HEK293 (cell line): Measurements from ENCODE around the gene CPT1A.

Source experiments
- CTCF ChIA-PET: fragments of 350-600 bp; formaldehyde crosslinking; extraction: SDS; loops from one replicate; lab custom pipeline; 2021; ENCODE audit warnings: antibody characterized with exemption; lab: Yijun Ruan, JAX
- POLR2A ChIA-PET: fragments of 300-600 bp; formaldehyde crosslinking; extraction: SDS; loops from one replicate; lab custom pipeline; 2020; ENCODE audit warnings: antibody characterized with exemption, inconsistent platforms; lab: Yijun Ruan, JAX
- H3K27ac ChIP-seq: fragments of 200-500 bp; sonication (Bioruptor generic); 2 replicates; pipeline ENCODE4 v1.5.1; 2014; ENCODE audit warnings: low read depth, low read length, control low read depth, inconsistent platforms; ENCODE audit errors: extremely low read depth
- H3K36me3 ChIP-seq, 2 experiments: fragments of 200-500 bp in 1 of 2; sonication (Bioruptor generic) in 1 of 2; 1 replicate in 1 of 2; 2 replicates in 1 of 2; pipeline ENCODE4 v1.5.1; 2014 to 2017; ENCODE audit warnings: inconsistent platforms in 2 of 2, low read length in 2 of 2; ENCODE audit not compliant: control insufficient read depth in 2 of 2, insufficient read depth in 1 of 2
- H3K4me1 ChIP-seq: fragments of 200-500 bp; sonication (Bioruptor generic); 2 replicates; pipeline ENCODE4 v1.5.1; 2014; ENCODE audit warnings: mild to moderate bottlenecking, low read length, inconsistent platforms; ENCODE audit not compliant: control insufficient read depth, insufficient read depth
- H3K4me3 ChIP-seq: 2 replicates; pipeline ENCODE4 v1.5.1; 2011; ENCODE audit warnings: low read depth, mild to moderate bottlenecking, control low read depth, low read length, moderate library complexity
- H3K9me3 ChIP-seq: fragments of 200-500 bp; sonication (Bioruptor generic); 2 replicates; pipeline ENCODE4 v1.5.1; 2014; ENCODE audit warnings: low read depth, low read length, inconsistent platforms; ENCODE audit not compliant: control insufficient read depth, insufficient read depth
- KLF16 ChIP-seq: fragments of 450-650 bp; formaldehyde crosslinking; IDR thresholded peaks from 2 replicates; pipeline ENCODE4 v1.5.1; 2017; ENCODE audit warnings: missing biosample characterization, missing genetic modification characterization
- MZF1 ChIP-seq: fragments of 450-650 bp; formaldehyde crosslinking; IDR thresholded peaks from 2 replicates; pipeline ENCODE4 v1.5.1; 2017; ENCODE audit warnings: missing biosample characterization, missing genetic modification characterization, borderline replicate concordance
- SP7 ChIP-seq: fragments of 450-650 bp; formaldehyde crosslinking; IDR thresholded peaks from 2 replicates; pipeline ENCODE4 v1.5.1; 2016; ENCODE audit warnings: missing biosample characterization, missing genetic modification characterization
- ZFP3 ChIP-seq: fragments of 450-650 bp; formaldehyde crosslinking; IDR thresholded peaks from 2 replicates; pipeline ENCODE4 v1.5.1; 2016; ENCODE audit warnings: low read depth, missing biosample characterization, missing genetic modification characterization
- ZFP41 ChIP-seq: fragments of 450-650 bp; formaldehyde crosslinking; IDR thresholded peaks from 2 replicates; pipeline ENCODE4 v1.5.1; 2016; ENCODE audit warnings: missing biosample characterization, missing genetic modification characterization, borderline replicate concordance
- ZNF155 ChIP-seq: fragments of 450-650 bp; formaldehyde crosslinking; IDR thresholded peaks from 2 replicates; pipeline ENCODE4 v1.5.1; 2016; ENCODE audit warnings: missing biosample characterization, missing genetic modification characterization
- ZNF211 ChIP-seq: fragments of 450-650 bp; formaldehyde crosslinking; IDR thresholded peaks from 2 replicates; pipeline ENCODE4 v1.5.1; 2016; ENCODE audit warnings: low read depth, missing biosample characterization, missing genetic modification characterization
- ZNF214 ChIP-seq: fragments of 450-650 bp; formaldehyde crosslinking; IDR thresholded peaks from 2 replicates; pipeline ENCODE4 v1.5.1; 2017; ENCODE audit warnings: missing biosample characterization, mild to moderate bottlenecking, missing genetic modification characterization, borderline replicate concordance
- ZNF221 ChIP-seq: fragments of 450-650 bp; formaldehyde crosslinking; IDR thresholded peaks from 2 replicates; pipeline ENCODE4 v1.5.1; 2017; ENCODE audit warnings: missing biosample characterization, missing genetic modification characterization, borderline replicate concordance
- ZNF292 ChIP-seq: fragments of 450-650 bp; formaldehyde crosslinking; IDR thresholded peaks from 2 replicates; pipeline ENCODE4 v1.5.1; 2016; ENCODE audit warnings: low read depth, missing biosample characterization, missing genetic modification characterization, borderline replicate concordance
- ZNF423 ChIP-seq: fragments of 450-650 bp; formaldehyde crosslinking; IDR thresholded peaks from 2 replicates; pipeline ENCODE4 v1.5.1; 2016; ENCODE audit warnings: missing biosample characterization, missing genetic modification characterization
- ZNF596 ChIP-seq: fragments of 450-650 bp; IDR thresholded peaks from 2 replicates; pipeline ENCODE4 v1.5.0; 2018; ENCODE audit warnings: missing biosample characterization, mild to moderate bottlenecking, missing genetic modification characterization, moderate library complexity
- TF ChIP-seq, protein P1 (sequence below): fragments of 450-650 bp; formaldehyde crosslinking; IDR thresholded peaks from 2 replicates; pipeline ENCODE4 v1.5.1; 2016; ENCODE audit warnings: missing biosample characterization, missing genetic modification characterization
- TF ChIP-seq, protein P2 (sequence below): fragments of 450-650 bp; formaldehyde crosslinking; IDR thresholded peaks from 2 replicates; pipeline ENCODE4 v1.5.1; 2017; ENCODE audit warnings: missing biosample characterization, missing genetic modification characterization
- TF ChIP-seq, protein P3 (sequence below): fragments of 450-650 bp; formaldehyde crosslinking; IDR thresholded peaks from 2 replicates; pipeline ENCODE4 v1.5.1; 2017; ENCODE audit warnings: missing biosample characterization, missing genetic modification characterization
- TF ChIP-seq, protein P4 (sequence below): fragments of 450-650 bp; formaldehyde crosslinking; IDR thresholded peaks from 2 replicates; pipeline ENCODE4 v1.5.1; 2016; ENCODE audit warnings: missing biosample characterization, missing genetic modification characterization
- TF ChIP-seq, protein P5 (sequence below): fragments of 450-650 bp; IDR thresholded peaks from 2 replicates; pipeline ENCODE4 v1.5.1; 2018; ENCODE audit warnings: missing biosample characterization, mild to moderate bottlenecking, missing genetic modification characterization
- TF ChIP-seq, protein P6 (sequence below): fragments of 450-650 bp; formaldehyde crosslinking; IDR thresholded peaks from 2 replicates; pipeline ENCODE4 v1.5.1; 2016; ENCODE audit warnings: missing biosample characterization, missing genetic modification characterization

CPT1A gene

DNA sequence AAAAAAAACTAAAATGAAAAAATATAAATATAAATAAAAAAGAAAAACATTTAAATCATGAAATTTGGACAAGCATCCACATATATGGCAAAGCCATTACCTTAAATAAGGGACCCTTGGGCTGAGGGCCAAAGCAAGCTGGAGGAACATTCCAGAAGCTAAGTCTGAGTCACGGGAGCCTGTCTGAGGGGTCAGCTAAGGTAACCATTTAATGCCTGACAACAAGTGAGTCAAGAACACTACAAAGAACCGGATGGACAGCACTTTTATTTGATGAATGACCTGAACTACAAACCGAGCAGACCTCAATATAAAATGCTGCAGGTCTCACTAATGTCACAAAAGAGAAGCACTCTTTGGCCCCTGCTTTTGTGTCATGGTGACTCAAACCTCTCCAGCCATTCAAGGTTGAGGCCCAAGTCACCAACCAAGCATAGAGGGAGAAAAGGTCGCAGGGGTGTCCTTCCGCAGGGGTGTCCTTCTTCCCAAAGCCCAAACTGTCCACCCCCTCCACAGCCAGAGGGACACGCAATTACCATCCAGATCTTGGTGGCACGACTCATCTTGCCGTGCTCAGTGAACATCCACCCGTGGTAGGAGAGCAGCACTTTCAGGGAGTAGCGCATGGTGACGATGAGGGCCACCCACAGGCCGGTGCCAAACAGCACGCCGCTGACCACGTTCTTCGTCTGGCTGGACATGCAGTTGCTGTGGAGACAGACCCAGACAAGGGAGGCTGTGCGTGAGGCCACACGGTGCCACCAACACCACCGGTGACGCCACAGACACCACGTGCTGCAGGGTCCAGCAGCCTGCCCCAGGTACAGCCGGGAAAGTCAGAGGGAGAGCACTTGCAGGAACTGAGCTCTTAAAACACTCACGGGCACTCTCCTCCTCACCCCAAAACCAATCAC lies 34.5 kb downstream of the CPT1A start:
- no peaks in the 10 kb centered on the region for H3K9me3 ChIP-seq
- H3K4me1 ChIP-seq: no peaks in the 10 kb centered on the region
- TF ChIP-seq, protein P1, sequence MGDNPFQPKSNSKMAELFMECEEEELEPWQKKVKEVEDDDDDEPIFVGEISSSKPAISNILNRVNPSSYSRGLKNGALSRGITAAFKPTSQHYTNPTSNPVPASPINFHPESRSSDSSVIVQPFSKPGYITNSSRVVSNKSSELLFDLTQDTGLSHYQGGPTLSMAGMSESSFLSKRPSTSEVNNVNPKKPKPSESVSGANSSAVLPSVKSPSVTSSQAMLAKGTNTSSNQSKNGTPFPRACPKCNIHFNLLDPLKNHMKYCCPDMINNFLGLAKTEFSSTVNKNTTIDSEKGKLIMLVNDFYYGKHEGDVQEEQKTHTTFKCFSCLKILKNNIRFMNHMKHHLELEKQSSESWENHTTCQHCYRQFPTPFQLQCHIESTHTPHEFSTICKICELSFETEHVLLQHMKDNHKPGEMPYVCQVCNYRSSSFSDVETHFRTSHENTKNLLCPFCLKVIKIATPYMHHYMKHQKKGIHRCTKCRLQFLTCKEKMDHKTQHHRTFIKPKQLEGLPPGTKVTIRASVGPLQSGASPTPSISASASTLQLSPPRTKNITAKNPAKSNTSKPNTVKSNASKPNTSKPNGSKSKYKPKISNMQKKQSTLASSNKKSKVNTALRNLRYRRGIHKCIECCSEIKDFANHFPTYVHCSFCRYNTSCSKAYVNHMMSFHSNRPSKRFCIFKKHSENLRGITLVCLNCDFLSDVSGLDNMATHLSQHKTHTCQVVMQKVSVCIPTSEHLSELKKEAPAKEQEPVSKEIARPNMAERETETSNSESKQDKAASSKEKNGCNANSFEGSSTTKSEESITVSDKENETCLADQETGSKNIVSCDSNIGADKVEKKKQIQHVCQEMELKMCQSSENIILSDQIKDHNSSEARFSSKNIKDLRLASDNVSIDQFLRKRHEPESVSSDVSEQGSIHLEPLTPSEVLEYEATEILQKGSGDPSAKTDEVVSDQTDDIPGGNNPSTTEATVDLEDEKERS (tag by site-specific recombination): no peak
- TF ChIP-seq SP7 (tag by site-specific recombination): no peak
- TF ChIP-seq ZNF211 (tag by site-specific recombination): no peak
- TF ChIP-seq, protein P2, sequence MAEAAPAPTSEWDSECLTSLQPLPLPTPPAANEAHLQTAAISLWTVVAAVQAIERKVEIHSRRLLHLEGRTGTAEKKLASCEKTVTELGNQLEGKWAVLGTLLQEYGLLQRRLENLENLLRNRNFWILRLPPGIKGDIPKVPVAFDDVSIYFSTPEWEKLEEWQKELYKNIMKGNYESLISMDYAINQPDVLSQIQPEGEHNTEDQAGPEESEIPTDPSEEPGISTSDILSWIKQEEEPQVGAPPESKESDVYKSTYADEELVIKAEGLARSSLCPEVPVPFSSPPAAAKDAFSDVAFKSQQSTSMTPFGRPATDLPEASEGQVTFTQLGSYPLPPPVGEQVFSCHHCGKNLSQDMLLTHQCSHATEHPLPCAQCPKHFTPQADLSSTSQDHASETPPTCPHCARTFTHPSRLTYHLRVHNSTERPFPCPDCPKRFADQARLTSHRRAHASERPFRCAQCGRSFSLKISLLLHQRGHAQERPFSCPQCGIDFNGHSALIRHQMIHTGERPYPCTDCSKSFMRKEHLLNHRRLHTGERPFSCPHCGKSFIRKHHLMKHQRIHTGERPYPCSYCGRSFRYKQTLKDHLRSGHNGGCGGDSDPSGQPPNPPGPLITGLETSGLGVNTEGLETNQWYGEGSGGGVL (tag by site-specific recombination): no peak
- no peak for TF ChIP-seq MZF1 (tag by site-specific recombination)
- no peak for TF ChIP-seq ZNF292 (tag by site-specific recombination)
- TF ChIP-seq, protein P3, sequence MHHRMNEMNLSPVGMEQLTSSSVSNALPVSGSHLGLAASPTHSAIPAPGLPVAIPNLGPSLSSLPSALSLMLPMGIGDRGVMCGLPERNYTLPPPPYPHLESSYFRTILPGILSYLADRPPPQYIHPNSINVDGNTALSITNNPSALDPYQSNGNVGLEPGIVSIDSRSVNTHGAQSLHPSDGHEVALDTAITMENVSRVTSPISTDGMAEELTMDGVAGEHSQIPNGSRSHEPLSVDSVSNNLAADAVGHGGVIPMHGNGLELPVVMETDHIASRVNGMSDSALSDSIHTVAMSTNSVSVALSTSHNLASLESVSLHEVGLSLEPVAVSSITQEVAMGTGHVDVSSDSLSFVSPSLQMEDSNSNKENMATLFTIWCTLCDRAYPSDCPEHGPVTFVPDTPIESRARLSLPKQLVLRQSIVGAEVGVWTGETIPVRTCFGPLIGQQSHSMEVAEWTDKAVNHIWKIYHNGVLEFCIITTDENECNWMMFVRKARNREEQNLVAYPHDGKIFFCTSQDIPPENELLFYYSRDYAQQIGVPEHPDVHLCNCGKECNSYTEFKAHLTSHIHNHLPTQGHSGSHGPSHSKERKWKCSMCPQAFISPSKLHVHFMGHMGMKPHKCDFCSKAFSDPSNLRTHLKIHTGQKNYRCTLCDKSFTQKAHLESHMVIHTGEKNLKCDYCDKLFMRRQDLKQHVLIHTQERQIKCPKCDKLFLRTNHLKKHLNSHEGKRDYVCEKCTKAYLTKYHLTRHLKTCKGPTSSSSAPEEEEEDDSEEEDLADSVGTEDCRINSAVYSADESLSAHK: no peak
- TF ChIP-seq, protein P4, sequence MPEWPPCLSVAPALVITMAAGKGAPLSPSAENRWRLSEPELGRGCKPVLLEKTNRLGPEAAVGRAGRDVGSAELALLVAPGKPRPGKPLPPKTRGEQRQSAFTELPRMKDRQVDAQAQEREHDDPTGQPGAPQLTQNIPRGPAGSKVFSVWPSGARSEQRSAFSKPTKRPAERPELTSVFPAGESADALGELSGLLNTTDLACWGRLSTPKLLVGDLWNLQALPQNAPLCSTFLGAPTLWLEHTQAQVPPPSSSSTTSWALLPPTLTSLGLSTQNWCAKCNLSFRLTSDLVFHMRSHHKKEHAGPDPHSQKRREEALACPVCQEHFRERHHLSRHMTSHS (tag by site-specific recombination): no peak
- TF ChIP-seq ZNF155: no peak
- TF ChIP-seq, protein P5, sequence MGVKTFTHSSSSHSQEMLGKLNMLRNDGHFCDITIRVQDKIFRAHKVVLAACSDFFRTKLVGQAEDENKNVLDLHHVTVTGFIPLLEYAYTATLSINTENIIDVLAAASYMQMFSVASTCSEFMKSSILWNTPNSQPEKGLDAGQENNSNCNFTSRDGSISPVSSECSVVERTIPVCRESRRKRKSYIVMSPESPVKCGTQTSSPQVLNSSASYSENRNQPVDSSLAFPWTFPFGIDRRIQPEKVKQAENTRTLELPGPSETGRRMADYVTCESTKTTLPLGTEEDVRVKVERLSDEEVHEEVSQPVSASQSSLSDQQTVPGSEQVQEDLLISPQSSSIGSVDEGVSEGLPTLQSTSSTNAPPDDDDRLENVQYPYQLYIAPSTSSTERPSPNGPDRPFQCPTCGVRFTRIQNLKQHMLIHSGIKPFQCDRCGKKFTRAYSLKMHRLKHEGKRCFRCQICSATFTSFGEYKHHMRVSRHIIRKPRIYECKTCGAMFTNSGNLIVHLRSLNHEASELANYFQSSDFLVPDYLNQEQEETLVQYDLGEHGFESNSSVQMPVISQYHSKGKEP (tag by site-specific recombination): no peak
- TF ChIP-seq ZNF214: no peak
- TF ChIP-seq ZNF423 (tag by site-specific recombination): no peak
- TF ChIP-seq ZFP41 (tag by site-specific recombination): no peak
- TF ChIP-seq, protein P6, sequence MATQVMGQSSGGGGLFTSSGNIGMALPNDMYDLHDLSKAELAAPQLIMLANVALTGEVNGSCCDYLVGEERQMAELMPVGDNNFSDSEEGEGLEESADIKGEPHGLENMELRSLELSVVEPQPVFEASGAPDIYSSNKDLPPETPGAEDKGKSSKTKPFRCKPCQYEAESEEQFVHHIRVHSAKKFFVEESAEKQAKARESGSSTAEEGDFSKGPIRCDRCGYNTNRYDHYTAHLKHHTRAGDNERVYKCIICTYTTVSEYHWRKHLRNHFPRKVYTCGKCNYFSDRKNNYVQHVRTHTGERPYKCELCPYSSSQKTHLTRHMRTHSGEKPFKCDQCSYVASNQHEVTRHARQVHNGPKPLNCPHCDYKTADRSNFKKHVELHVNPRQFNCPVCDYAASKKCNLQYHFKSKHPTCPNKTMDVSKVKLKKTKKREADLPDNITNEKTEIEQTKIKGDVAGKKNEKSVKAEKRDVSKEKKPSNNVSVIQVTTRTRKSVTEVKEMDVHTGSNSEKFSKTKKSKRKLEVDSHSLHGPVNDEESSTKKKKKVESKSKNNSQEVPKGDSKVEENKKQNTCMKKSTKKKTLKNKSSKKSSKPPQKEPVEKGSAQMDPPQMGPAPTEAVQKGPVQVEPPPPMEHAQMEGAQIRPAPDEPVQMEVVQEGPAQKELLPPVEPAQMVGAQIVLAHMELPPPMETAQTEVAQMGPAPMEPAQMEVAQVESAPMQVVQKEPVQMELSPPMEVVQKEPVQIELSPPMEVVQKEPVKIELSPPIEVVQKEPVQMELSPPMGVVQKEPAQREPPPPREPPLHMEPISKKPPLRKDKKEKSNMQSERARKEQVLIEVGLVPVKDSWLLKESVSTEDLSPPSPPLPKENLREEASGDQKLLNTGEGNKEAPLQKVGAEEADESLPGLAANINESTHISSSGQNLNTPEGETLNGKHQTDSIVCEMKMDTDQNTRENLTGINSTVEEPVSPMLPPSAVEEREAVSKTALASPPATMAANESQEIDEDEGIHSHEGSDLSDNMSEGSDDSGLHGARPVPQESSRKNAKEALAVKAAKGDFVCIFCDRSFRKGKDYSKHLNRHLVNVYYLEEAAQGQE (tag by site-specific recombination): no peak
- TF ChIP-seq ZNF221 (tag by site-specific recombination): no peak
- TF ChIP-seq ZFP3: no peak
- no peak for TF ChIP-seq KLF16 (tag by site-specific recombination)
- TF ChIP-seq ZNF596: no peak
- ChIA-PET POLR2A (interaction anchor here (0.6 kb wide), 1 partner anchor 614 kb away, joined by 3 read pairs; no protein-coding TSS in a partner anchor), CTCF (interaction anchor here (0.6 to 2.2 kb wide), 4 partner anchors 8 to 265 kb away, joined by 3 to 16 read pairs (median 6); no protein-coding TSS in a partner anchor)
- no peak overlapping the region for H3K27ac ChIP-seq
- H3K4me3 ChIP-seq: no peak overlapping the region
- H3K36me3 ChIP-seq: peaks cover 0 to 19% of the 10 kb centered on the region in 2 experiments; a peak in 1 of 3 replicates
